Measurements from ENCODE around the gene ARCN1. TPM values are rescaled to one million over a fixed set of nuclear protein-coding genes. Genes with fewer than 3 reads are reported as not detected.

Gene ARCN1
- total and polyA plus RNA-seq, 2 donors (not counting 1 experiment from before 2014, with no cell fraction given): 42.9 to 83.2 TPM

- intact Hi-C loops (cut with micrococcal nuclease): no loop called here
- H3K27ac ChIP-seq (ENCODE audit: low read length in 2 of 2): no peak overlapping the region
- Mint-ChIP-seq H3K27ac (no peak overlapping the region), H3K4me1 (peaks cover 14% of the 10 kb centered on the region), H3K9me3 (ENCODE audit: insufficient read depth) (no peaks in the 10 kb centered on the region), H3K4me3 (no peak overlapping the region), H3K27me3 (peaks cover 43% of the 10 kb centered on the region)
- H3K9ac ChIP-seq (ENCODE audit: low read length): no peak overlapping the region
- no peaks in the 10 kb centered on the region for H3K36me3 ChIP-seq (replicated peaks in 1 of 2; ENCODE audit: control extremely low read depth in 1 of 2, control insufficient read depth in 1 of 2, extremely low read depth in 1 of 2, insufficient read depth in 2 of 2, low read length in 1 of 2)
- H3K9me3 ChIP-seq (ENCODE audit: control extremely low read depth in 1 of 3, control insufficient read depth in 2 of 3, insufficient read depth in 1 of 3, low read length in 2 of 3): no peaks in the 10 kb centered on the region
- H4K20me1 ChIP-seq (ENCODE audit: control insufficient read depth, insufficient read depth, low read length, poor library complexity, severe bottlenecking): no peaks in the 10 kb centered on the region
- H3K27me3 ChIP-seq (replicated peaks in 1 of 4; ENCODE audit: control extremely low read depth in 1 of 4, control insufficient read depth in 3 of 4, insufficient read depth in 4 of 4, low read length in 3 of 4): peaks cover 0 to 38% (median 20%) of the 10 kb centered on the region in 4 experiments
- WGBS (ENCODE audit: insufficient coverage): 88% methylated on average over 5 of the region's 11 CpGs
- TF ChIP-seq CTCF (IDR thresholded peaks at IDR 0.05): no peak
- TF ChIP-seq EZH2 (IDR thresholded peaks at IDR 0.05; ENCODE audit: borderline replicate concordance, insufficient read depth, low read depth, low read length, poor library complexity, severe bottlenecking): no peak
- CTCF ChIA-PET: interaction anchor here (0.6 kb wide), 1 partner anchor 136 kb away, joined by 3 read pairs; no protein-coding TSS in a partner anchor
- H2AFZ ChIP-seq (ENCODE audit: insufficient read depth, low read depth, low read length, poor library complexity, severe bottlenecking): no peak overlapping the region
- H3K4me3 ChIP-seq (ENCODE audit: control extremely low read depth in 1 of 5, extremely low read depth in 1 of 5, insufficient read depth in 1 of 5, low read depth in 2 of 5, low read length in 4 of 5): no peak overlapping the region
- peaks cover 8 to 12% of the 10 kb centered on the region in 2 donors for H3K4me1 ChIP-seq (ENCODE audit: control insufficient read depth in 2 of 2, insufficient read depth in 2 of 2, low read length in 2 of 2)
- ATAC-seq (ENCODE audit: low read depth) (no peak), DNase-seq (no peak)
- H3K4me2 ChIP-seq (replicated peaks; ENCODE audit: low read depth, low read length, poor library complexity, severe bottlenecking): no peak overlapping the region
- no peaks in the 10 kb centered on the region for H3K79me2 ChIP-seq (ENCODE audit: control insufficient read depth, insufficient read depth, low read length)
- POLR2A ChIA-PET: no interaction called here
Observed at GRCh38 chr11:118618115-118618990, 46.1 kb downstream of the ARCN1 start.

- Histone ChIP-seq H3K4me2 (replicated peaks; ENCODE audit: low read depth, low read length, poor library complexity, severe bottlenecking) (no peak overlapping the region), H3K27me3 (replicated peaks in 1 of 4; ENCODE audit: control extremely low read depth in 1 of 4, control insufficient read depth in 3 of 4, insufficient read depth in 4 of 4, low read length in 3 of 4) (peaks cover 0 to 32% (median 15%) of the 10 kb centered on the region in 4 experiments), H3K9ac (ENCODE audit: low read length) (no peak overlapping the region), H2AFZ (ENCODE audit: insufficient read depth, low read depth, low read length, poor library complexity, severe bottlenecking) (no peak overlapping the region), H3K79me2 (ENCODE audit: control insufficient read depth, insufficient read depth, low read length) (no peaks in the 10 kb centered on the region), H3K9me3 (ENCODE audit: control extremely low read depth in 1 of 3, control insufficient read depth in 2 of 3, insufficient read depth in 1 of 3, low read length in 2 of 3) (no peaks in the 10 kb centered on the region), H3K4me1 (ENCODE audit: control insufficient read depth in 2 of 2, insufficient read depth in 2 of 2, low read length in 2 of 2) (peaks cover 8 to 12% of the 10 kb centered on the region in 2 donors), H3K27ac (ENCODE audit: low read length in 2 of 2) (no peak overlapping the region), H3K4me3 (ENCODE audit: control extremely low read depth in 1 of 5, extremely low read depth in 1 of 5, insufficient read depth in 1 of 5, low read depth in 2 of 5, low read length in 4 of 5) (no peak overlapping the region), H4K20me1 (ENCODE audit: control insufficient read depth, insufficient read depth, low read length, poor library complexity, severe bottlenecking) (no peaks in the 10 kb centered on the region), H3K36me3 (replicated peaks in 1 of 2; ENCODE audit: control extremely low read depth in 1 of 2, control insufficient read depth in 1 of 2, extremely low read depth in 1 of 2, insufficient read depth in 2 of 2, low read length in 1 of 2) (no peaks in the 10 kb centered on the region)
- DNase-seq: no peak
- no peaks in the 10 kb centered on the region for H3K9me3 Mint-ChIP-seq (ENCODE audit: insufficient read depth)
- no peak for TF ChIP-seq CTCF (IDR thresholded peaks at IDR 0.05)
- TF ChIP-seq EZH2 (IDR thresholded peaks at IDR 0.05; ENCODE audit: borderline replicate concordance, insufficient read depth, low read depth, low read length, poor library complexity, severe bottlenecking): no peak
- H3K4me3 Mint-ChIP-seq: no peak overlapping the region
- peaks cover 38% of the 10 kb centered on the region for H3K27me3 Mint-ChIP-seq
- intact Hi-C loops (cut with micrococcal nuclease): no loop called here
- WGBS (ENCODE audit: insufficient coverage): no CpG with 5 or more reads among the region's 4 CpGs
- CTCF ChIA-PET: no interaction called here
- H3K27ac Mint-ChIP-seq: no peak overlapping the region
- POLR2A ChIA-PET: no interaction called here
- ATAC-seq (ENCODE audit: low read depth): no peak
- H3K4me1 Mint-ChIP-seq: peaks cover 14% of the 10 kb centered on the region
Observed at GRCh38 chr11:118618991-118619375, 46.8 kb downstream of the ARCN1 start.

Measured in B cell (primary cell).